Measurements from ENCODE around the gene NEUROG1.
A peak's percentile ranks its signal among the peaks of the same experiment; 100 is the strongest.
"Not testable (repeated sequence)": the region's sequence is repeated elsewhere in the genome, so short reads cannot be mapped to it uniquely, and the experiment has no call there.

Gene NEUROG1

GRCh38 chr5:135498637-135498995 lies 37.1 kb downstream of the NEUROG1 start:
- ChIA-PET POLR2A (no interaction called here), CTCF (interaction anchor here (1.5 kb wide), 1 partner anchor 32 kb away, joined by 7 read pairs; no protein-coding TSS in a partner anchor)
- Histone ChIP-seq H3K4me1 (ENCODE audit: control insufficient read depth, insufficient read depth, low read length) (peaks cover 4% of the 10 kb centered on the region), H3K4me3 (ENCODE audit: low read depth, low read length) (no peak overlapping the region), H3K36me3 (ENCODE audit: control insufficient read depth in 2 of 2, insufficient read depth in 1 of 2, low read length in 2 of 2) (no peaks in the 10 kb centered on the region), H3K9me3 (ENCODE audit: control insufficient read depth, insufficient read depth, low read depth, low read length) (no peaks in the 10 kb centered on the region), H3K27ac (ENCODE audit: extremely low read depth, low read depth, low read length) (no peak overlapping the region)
- TF ChIP-seq ZFP41 (tag by site-specific recombination; IDR thresholded peaks at IDR 0.05; ENCODE audit: borderline replicate concordance) (no peak), ZNF362 (tag by site-specific recombination; IDR thresholded peaks at IDR 0.05) (no peak), SCRT2 (tag by site-specific recombination; IDR thresholded peaks at IDR 0.05) (peak; percentile 39; the same call in 1 of the 2 replicates)

- TF ChIP-seq ZNF555 (tag by site-specific recombination; conservative IDR thresholded peaks at IDR 0.05) = no peak
- TF ChIP-seq ZBTB17 (tag by site-specific recombination; IDR thresholded peaks at IDR 0.05) = 0 out of 2 replicates have a peak, but pooled peaks have one; percentile 19
- H3K4me1 ChIP-seq (ENCODE audit: control insufficient read depth, insufficient read depth, low read length) = peaks cover 4% of the 10 kb centered on the region
- H3K9me3 ChIP-seq (ENCODE audit: control insufficient read depth, insufficient read depth, low read depth, low read length) = no peaks in the 10 kb centered on the region
- POLR2A ChIA-PET = interaction anchor here (0.6 to 1.0 kb wide), 2 partner anchors 9 kb away, joined by 3 read pairs; no protein-coding TSS in a partner anchor
- H3K4me3 ChIP-seq (ENCODE audit: low read depth, low read length) = no peak overlapping the region
- CTCF ChIA-PET = interaction anchor here (0.6 kb wide), 1 partner anchor 99 kb away, joined by 4 read pairs; the partner anchor contains the start of gene MACROH2A1
- no peak overlapping the region for H3K27ac ChIP-seq (ENCODE audit: extremely low read depth, low read depth, low read length)
- no peaks in the 10 kb centered on the region for H3K36me3 ChIP-seq (ENCODE audit: control insufficient read depth in 2 of 2, insufficient read depth in 1 of 2, low read length in 2 of 2)
Measured at GRCh38 chr5:135497971-135498636, 37.7 kb downstream of the NEUROG1 start.

- H3K27ac ChIP-seq (ENCODE audit: extremely low read depth, low read depth, low read length); H3K4me3 ChIP-seq (ENCODE audit: low read depth, low read length); POLR2A ChIA-PET; H3K36me3 ChIP-seq (ENCODE audit: control insufficient read depth in 2 of 2, insufficient read depth in 1 of 2, low read length in 2 of 2); H3K9me3 ChIP-seq (ENCODE audit: control insufficient read depth, insufficient read depth, low read depth, low read length): not testable (repeated sequence)
- CTCF ChIA-PET = interaction anchor here (0.6 to 1.5 kb wide), 3 partner anchors 17 to 38 kb away, joined by 3 to 4 read pairs (median 3); no protein-coding TSS in a partner anchor
- peaks cover 13% of the 10 kb centered on the region for H3K4me1 ChIP-seq (ENCODE audit: control insufficient read depth, insufficient read depth, low read length)
Measured at GRCh38 chr5:135495531-135495930, 40.2 kb downstream of the NEUROG1 start.

- CTCF ChIA-PET = interaction anchor here (0.6 to 3.0 kb wide), 6 partner anchors 15 to 197 kb away, joined by 3 to 10 read pairs (median 4); no protein-coding TSS in a partner anchor
- no peak overlapping the region for H3K27ac ChIP-seq (ENCODE audit: extremely low read depth, low read depth, low read length)
- H3K9me3 ChIP-seq (ENCODE audit: control insufficient read depth, insufficient read depth, low read depth, low read length) = no peaks in the 10 kb centered on the region
- TF ChIP-seq ZBTB44 (tag by site-specific recombination; IDR thresholded peaks at IDR 0.05) = no peak
- no peak for TF ChIP-seq BCL6B (tag by site-specific recombination; IDR thresholded peaks at IDR 0.05)
- TF ChIP-seq ZBTB26 (tag by site-specific recombination; optimal IDR thresholded peaks at IDR 0.05) = no peak
- no peak for TF ChIP-seq ZNF623 (tag by site-specific recombination; IDR thresholded peaks at IDR 0.05)
- TF ChIP-seq ZXDB (tag by site-specific recombination; IDR thresholded peaks at IDR 0.05) = no peak
- no peak for TF ChIP-seq ZNF398 (tag by site-specific recombination; IDR thresholded peaks at IDR 0.05)
- POLR2A ChIA-PET = interaction anchor here (0.9 kb wide), 1 partner anchor 18 kb away, joined by 3 read pairs; no protein-coding TSS in a partner anchor
- H3K4me3 ChIP-seq (ENCODE audit: low read depth, low read length) = no peak overlapping the region
- no peaks in the 10 kb centered on the region for H3K36me3 ChIP-seq (ENCODE audit: control insufficient read depth in 2 of 2, insufficient read depth in 1 of 2, low read length in 2 of 2)
- H3K4me1 ChIP-seq (ENCODE audit: control insufficient read depth, insufficient read depth, low read length) = peaks cover 14% of the 10 kb centered on the region
Measured at GRCh38 chr5:135494196-135494595, 41.6 kb downstream of the NEUROG1 start.

Data from HEK293 (cell line).